A673 (cell line): ENCODE measurements around the gene UST. TPM values are rescaled to one million over a fixed set of nuclear protein-coding genes. Genes with fewer than 3 reads are reported as not detected.

ENCODE experiments used
- BruUV-seq: library from RNA; stranded (reverse); fragments of 400-500 nt; replicated peaks from 2 replicates; lab custom pipeline; 2021; lab: Mats Ljungman, UMichigan
- CTCF ChIA-PET: fragments of 300-600 bp; sonication (Branson Sonifier 250); formaldehyde crosslinking; loops from one replicate; lab custom pipeline; 2022; ENCODE audit warnings: antibody characterized with exemption; lab: Charles Lee
- POLR2A ChIA-PET: fragments of 300-600 bp; sonication (Branson Sonifier 250); formaldehyde crosslinking; loops from one replicate; lab custom pipeline; 2022; ENCODE audit warnings: antibody characterized with exemption; ENCODE audit not compliant: low non-redundant PET; lab: Charles Lee
- DNase-seq: peaks from one replicate; pipeline ENCODE4 v3.0.0-alpha.2; 2015; ENCODE audit warnings: low spot score
- H3K27ac ChIP-seq: fragments of 200-600 bp; sonication (generic); 2 replicates; pipeline ENCODE4 v1.5.1; 2016; ENCODE audit warnings: mixed run types, low read depth, mild to moderate bottlenecking, mixed read lengths, antibody characterized with exemption, low read length; ENCODE audit not compliant: poor library complexity, severe bottlenecking
- H3K27me3 ChIP-seq: fragments of 200-600 bp; sonication (generic); replicated peaks from 2 replicates; pipeline ENCODE4 v1.6.1; 2017; ENCODE audit warnings: mixed run types, low read depth, mild to moderate bottlenecking, mixed read lengths, antibody characterized with exemption, low read length; ENCODE audit not compliant: insufficient read depth, poor library complexity
- H3K36me3 ChIP-seq: fragments of 200-600 bp; sonication (generic); 2 replicates; pipeline ENCODE4 v1.6.1; 2016; ENCODE audit warnings: mixed run types, mild to moderate bottlenecking, mixed read lengths, antibody characterized with exemption, low read length; ENCODE audit not compliant: insufficient read depth, poor library complexity, severe bottlenecking
- H3K4me1 ChIP-seq: fragments of 200-600 bp; sonication (generic); 2 replicates; pipeline ENCODE4 v1.6.1; 2017; ENCODE audit warnings: mixed run types, mild to moderate bottlenecking, mixed read lengths, antibody characterized with exemption, low read length; ENCODE audit not compliant: insufficient read depth, poor library complexity, severe bottlenecking
- H3K4me3 ChIP-seq: fragments of 200-600 bp; sonication (generic); 2 replicates; pipeline ENCODE4 v1.5.1; 2016; ENCODE audit warnings: low read depth, mixed run types, mild to moderate bottlenecking, mixed read lengths, low read length; ENCODE audit not compliant: poor library complexity, severe bottlenecking
- H3K9me3 ChIP-seq: fragments of 200-600 bp; sonication (generic); 2 replicates; pipeline ENCODE4 v1.6.1; 2016; ENCODE audit warnings: mixed run types, low read depth, mild to moderate bottlenecking, mixed read lengths, antibody characterized with exemption, low read length; ENCODE audit not compliant: poor library complexity, severe bottlenecking
- EZH2 ChIP-seq: fragments of 200-600 bp; sonication (generic); IDR thresholded peaks from 2 replicates; pipeline ENCODE4 v1.6.1; 2017; ENCODE audit warnings: borderline replicate concordance, low read depth, mild to moderate bottlenecking, mixed read lengths, antibody characterized with exemption, low read length; ENCODE audit not compliant: poor library complexity, severe bottlenecking
- intact Hi-C: fragments of 100-400 bp; cut with micrococcal nuclease; formaldehyde crosslinking; loops from one replicate; pipeline ENCODE4 v1.10.0; 2022; ENCODE audit not compliant: unreplicated experiment
- total RNA-seq: library from RNA; stranded (reverse); gene quantifications from 2 replicates; pipeline ENCODE4 v1.2.3, GENCODE V29; 2021
- TF ChIP-seq, protein P1 (sequence below): fragments of 300-800, 200-600 bp; sonication (generic); conservative IDR thresholded peaks from 2 replicates; pipeline ENCODE4 v1.5.1; 2017; ENCODE audit warnings: low read depth, mild to moderate bottlenecking, antibody characterized with exemption, low read length, moderate library complexity, mixed read lengths

Gene UST
- total RNA-seq, 1 experiment from 2014 or later = 1.5 TPM

- H3K4me1 ChIP-seq = no peaks in the 10 kb centered on the region
- no peak for TF ChIP-seq EZH2
- TF ChIP-seq, protein P1, sequence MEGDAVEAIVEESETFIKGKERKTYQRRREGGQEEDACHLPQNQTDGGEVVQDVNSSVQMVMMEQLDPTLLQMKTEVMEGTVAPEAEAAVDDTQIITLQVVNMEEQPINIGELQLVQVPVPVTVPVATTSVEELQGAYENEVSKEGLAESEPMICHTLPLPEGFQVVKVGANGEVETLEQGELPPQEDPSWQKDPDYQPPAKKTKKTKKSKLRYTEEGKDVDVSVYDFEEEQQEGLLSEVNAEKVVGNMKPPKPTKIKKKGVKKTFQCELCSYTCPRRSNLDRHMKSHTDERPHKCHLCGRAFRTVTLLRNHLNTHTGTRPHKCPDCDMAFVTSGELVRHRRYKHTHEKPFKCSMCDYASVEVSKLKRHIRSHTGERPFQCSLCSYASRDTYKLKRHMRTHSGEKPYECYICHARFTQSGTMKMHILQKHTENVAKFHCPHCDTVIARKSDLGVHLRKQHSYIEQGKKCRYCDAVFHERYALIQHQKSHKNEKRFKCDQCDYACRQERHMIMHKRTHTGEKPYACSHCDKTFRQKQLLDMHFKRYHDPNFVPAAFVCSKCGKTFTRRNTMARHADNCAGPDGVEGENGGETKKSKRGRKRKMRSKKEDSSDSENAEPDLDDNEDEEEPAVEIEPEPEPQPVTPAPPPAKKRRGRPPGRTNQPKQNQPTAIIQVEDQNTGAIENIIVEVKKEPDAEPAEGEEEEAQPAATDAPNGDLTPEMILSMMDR = no peak
- no peak overlapping the region for H3K4me3 ChIP-seq
- H3K27me3 ChIP-seq = no peaks in the 10 kb centered on the region
- H3K9me3 ChIP-seq = no peaks in the 10 kb centered on the region
- ChIA-PET POLR2A (no interaction called here), CTCF (no interaction called here)
- no peaks in the 10 kb centered on the region for H3K36me3 ChIP-seq
- H3K27ac ChIP-seq = no peak overlapping the region
- intact Hi-C loops = no loop called here
- no TSS peak for BruUV-seq
- DNase-seq = peak; percentile 56
Measured at GRCh38 chr6:148869585-148869984, 122.8 kb downstream of the UST start.

DNA sequence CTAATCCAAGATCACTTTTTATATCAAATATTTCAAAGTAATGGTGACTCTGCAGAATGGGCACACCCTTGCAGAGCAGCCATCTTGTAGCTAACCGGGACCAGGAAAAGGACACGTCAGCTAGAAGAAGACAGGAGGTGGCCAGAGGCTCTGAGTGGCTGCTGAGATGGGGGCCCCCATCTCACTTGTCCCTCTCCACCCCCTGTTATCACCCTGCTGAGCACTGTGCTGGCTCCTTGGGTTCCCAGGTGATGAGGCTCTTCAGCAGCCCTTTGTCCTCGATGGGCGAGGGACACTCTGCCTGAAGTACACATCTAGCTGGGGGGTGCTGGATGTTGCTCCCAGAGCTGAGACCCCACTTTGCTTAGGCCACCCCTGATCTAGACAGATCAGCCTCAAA, 126.3 kb downstream of the UST start:
- H3K4me1 ChIP-seq = no peaks in the 10 kb centered on the region
- no peak overlapping the region for H3K27ac ChIP-seq
- ChIA-PET CTCF (no interaction called here), POLR2A (interaction anchor here (0.6 kb wide), 1 partner anchor 162 kb away, joined by 3 read pairs; no protein-coding TSS in a partner anchor)
- no peaks in the 10 kb centered on the region for H3K27me3 ChIP-seq
- H3K9me3 ChIP-seq = no peaks in the 10 kb centered on the region
- no peak overlapping the region for H3K4me3 ChIP-seq
- intact Hi-C loops = no loop called here
- TF ChIP-seq EZH2 = no peak
- TF ChIP-seq, protein P1 = no peak
- no peak for DNase-seq
- no peaks in the 10 kb centered on the region for H3K36me3 ChIP-seq
- BruUV-seq = no TSS peak

DNA sequence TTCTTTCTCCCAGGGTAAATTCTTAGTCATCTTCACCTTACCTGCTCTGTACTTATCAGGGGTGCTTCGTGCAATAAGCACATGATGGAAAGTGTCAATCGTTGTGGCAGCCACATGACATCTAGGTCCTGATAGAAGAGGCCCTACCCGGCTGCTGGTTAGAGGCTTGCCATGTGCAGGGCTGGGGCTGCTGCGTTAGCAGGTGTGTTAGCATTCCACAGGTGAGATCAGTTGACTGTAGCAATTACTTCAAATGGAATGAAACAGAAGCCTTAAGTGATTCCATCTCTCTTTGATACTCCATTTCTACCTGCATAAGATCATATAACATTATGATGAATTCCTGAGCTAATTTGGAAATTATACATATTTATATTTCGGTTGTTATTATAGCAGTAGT, 127.0 kb downstream of the UST start:
- intact Hi-C loops = no loop called here
- no peaks in the 10 kb centered on the region for H3K27me3 ChIP-seq
- CTCF ChIA-PET = no interaction called here

More for the DNA sequence above, 127.0 kb downstream of the UST start:
- TF ChIP-seq EZH2 = no peak
- TF ChIP-seq, protein P1 = no peak
- no peak for DNase-seq
- Histone ChIP-seq H3K4me1 (no peaks in the 10 kb centered on the region), H3K4me3 (no peak overlapping the region), H3K36me3 (no peaks in the 10 kb centered on the region), H3K27ac (no peak overlapping the region), H3K9me3 (no peaks in the 10 kb centered on the region)
- POLR2A ChIA-PET = no interaction called here
- BruUV-seq = no TSS peak
